A549 (cell line): Measurements from ENCODE around the gene SLC1A3.

Source experiments
- BHLHE40 ChIP-seq: IDR thresholded peaks from 2 replicates; pipeline ENCODE4 v1.6.1; 2012; ENCODE audit warnings: low read depth, low read length, inconsistent platforms
- ESRRA ChIP-seq: fragments of 150-350 bp; IDR thresholded peaks from 2 replicates; pipeline ENCODE4 v1.6.1; 2014; ENCODE audit warnings: mild to moderate bottlenecking, low read length, borderline replicate concordance
- MAZ ChIP-seq: fragments of 150-350 bp; IDR thresholded peaks from 2 replicates; pipeline ENCODE4 v1.6.1; 2014; ENCODE audit warnings: antibody characterized with exemption, low read depth, low read length, borderline replicate concordance
- RARB ChIP-seq: fragments of 250-450 bp; sonication (Bioruptor Pico); IDR thresholded peaks from 2 replicates; pipeline ENCODE4 v1.8.0; 2021; ENCODE audit warnings: mild to moderate bottlenecking, moderate library complexity
- RNF2 ChIP-seq: fragments of 200-600 bp; sonication (generic); IDR thresholded peaks from 2 replicates; pipeline ENCODE4 v1.6.1; 2016; ENCODE audit warnings: low read depth, mild to moderate bottlenecking, antibody characterized with exemption, moderate library complexity, borderline replicate concordance
- SMC3 ChIP-seq: fragments of >200 bp; sonication (Bioruptor Twin); formaldehyde crosslinking; IDR thresholded peaks from 3 replicates; pipeline ENCODE4 v1.6.1; 2018; ENCODE audit warnings: inconsistent platforms
- TF ChIP-seq, protein P1 (sequence below): fragments of >200 bp; sonication (Bioruptor Twin); formaldehyde crosslinking; IDR thresholded peaks from 3 replicates; pipeline ENCODE4 v1.5.1; 2016
- TF ChIP-seq, protein P2 (sequence below): fragments of 200-600 bp; sonication (generic); IDR thresholded peaks from 2 replicates; pipeline ENCODE4 v1.6.1; 2016; ENCODE audit warnings: antibody characterized with exemption, mild to moderate bottlenecking, moderate library complexity

DNA sequence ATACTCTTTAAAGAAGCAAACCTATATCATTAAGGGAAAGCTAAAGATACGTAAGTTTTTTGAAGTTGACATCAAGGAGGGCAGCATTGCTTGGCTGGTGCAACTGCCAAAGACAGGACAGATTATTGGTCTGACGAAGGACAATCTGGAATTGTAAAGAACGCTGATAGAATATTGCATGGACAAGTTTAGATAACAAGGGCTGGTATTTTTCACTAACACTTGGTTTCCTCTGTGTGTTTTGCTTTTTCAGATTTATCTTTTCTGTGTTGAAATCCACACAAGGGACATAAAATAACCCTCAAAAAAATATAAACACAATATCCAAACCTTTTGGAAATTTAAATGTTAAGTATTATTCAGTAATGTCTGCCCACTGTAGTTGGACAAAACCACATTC lies 39.7 kb downstream of the SLC1A3 start:
- TF ChIP-seq ESRRA: no peak
- TF ChIP-seq, protein P1, sequence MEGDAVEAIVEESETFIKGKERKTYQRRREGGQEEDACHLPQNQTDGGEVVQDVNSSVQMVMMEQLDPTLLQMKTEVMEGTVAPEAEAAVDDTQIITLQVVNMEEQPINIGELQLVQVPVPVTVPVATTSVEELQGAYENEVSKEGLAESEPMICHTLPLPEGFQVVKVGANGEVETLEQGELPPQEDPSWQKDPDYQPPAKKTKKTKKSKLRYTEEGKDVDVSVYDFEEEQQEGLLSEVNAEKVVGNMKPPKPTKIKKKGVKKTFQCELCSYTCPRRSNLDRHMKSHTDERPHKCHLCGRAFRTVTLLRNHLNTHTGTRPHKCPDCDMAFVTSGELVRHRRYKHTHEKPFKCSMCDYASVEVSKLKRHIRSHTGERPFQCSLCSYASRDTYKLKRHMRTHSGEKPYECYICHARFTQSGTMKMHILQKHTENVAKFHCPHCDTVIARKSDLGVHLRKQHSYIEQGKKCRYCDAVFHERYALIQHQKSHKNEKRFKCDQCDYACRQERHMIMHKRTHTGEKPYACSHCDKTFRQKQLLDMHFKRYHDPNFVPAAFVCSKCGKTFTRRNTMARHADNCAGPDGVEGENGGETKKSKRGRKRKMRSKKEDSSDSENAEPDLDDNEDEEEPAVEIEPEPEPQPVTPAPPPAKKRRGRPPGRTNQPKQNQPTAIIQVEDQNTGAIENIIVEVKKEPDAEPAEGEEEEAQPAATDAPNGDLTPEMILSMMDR: no peak
- TF ChIP-seq BHLHE40: no peak
- no peak for TF ChIP-seq MAZ
- TF ChIP-seq SMC3: no peak
- TF ChIP-seq, protein P2, sequence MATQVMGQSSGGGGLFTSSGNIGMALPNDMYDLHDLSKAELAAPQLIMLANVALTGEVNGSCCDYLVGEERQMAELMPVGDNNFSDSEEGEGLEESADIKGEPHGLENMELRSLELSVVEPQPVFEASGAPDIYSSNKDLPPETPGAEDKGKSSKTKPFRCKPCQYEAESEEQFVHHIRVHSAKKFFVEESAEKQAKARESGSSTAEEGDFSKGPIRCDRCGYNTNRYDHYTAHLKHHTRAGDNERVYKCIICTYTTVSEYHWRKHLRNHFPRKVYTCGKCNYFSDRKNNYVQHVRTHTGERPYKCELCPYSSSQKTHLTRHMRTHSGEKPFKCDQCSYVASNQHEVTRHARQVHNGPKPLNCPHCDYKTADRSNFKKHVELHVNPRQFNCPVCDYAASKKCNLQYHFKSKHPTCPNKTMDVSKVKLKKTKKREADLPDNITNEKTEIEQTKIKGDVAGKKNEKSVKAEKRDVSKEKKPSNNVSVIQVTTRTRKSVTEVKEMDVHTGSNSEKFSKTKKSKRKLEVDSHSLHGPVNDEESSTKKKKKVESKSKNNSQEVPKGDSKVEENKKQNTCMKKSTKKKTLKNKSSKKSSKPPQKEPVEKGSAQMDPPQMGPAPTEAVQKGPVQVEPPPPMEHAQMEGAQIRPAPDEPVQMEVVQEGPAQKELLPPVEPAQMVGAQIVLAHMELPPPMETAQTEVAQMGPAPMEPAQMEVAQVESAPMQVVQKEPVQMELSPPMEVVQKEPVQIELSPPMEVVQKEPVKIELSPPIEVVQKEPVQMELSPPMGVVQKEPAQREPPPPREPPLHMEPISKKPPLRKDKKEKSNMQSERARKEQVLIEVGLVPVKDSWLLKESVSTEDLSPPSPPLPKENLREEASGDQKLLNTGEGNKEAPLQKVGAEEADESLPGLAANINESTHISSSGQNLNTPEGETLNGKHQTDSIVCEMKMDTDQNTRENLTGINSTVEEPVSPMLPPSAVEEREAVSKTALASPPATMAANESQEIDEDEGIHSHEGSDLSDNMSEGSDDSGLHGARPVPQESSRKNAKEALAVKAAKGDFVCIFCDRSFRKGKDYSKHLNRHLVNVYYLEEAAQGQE: no peak
- no peak for TF ChIP-seq RNF2
- TF ChIP-seq RARB: no peak
